Sigmoid colon (tissue), 7 donors: Measurements from ENCODE around the gene ADD1. TPM values are rescaled to one million over a fixed set of nuclear protein-coding genes. Genes with fewer than 3 reads are reported as not detected.
A peak's percentile ranks its signal among the peaks of the same experiment; 100 is the strongest.

Experiments
- DNase-seq: peaks from one replicate; pipeline ENCODE4 v3.0.0-alpha.2; 2019
- H3K27ac ChIP-seq, 4 donors: fragments of 200-600 bp; sonication (generic); one replicate each; pipeline ENCODE4 v1.5.1; 2016 to 2019; ENCODE audit warnings: mild to moderate bottlenecking in 1 of 4
- H3K27me3 ChIP-seq, 3 donors: fragments of 200-600 bp; sonication (generic); one replicate each; pipeline ENCODE4 v1.5.1; 2019; ENCODE audit warnings: mild to moderate bottlenecking in 1 of 3
- H3K36me3 ChIP-seq, 4 donors: fragments of 200-600 bp; sonication (generic); one replicate each; pipeline ENCODE4 v1.5.1; 2016 to 2019
- H3K4me1 ChIP-seq, 4 donors: fragments of 200-600 bp; sonication (generic); one replicate each; pipeline ENCODE4 v1.5.1; 2017 to 2019
- H3K4me3 ChIP-seq, 4 donors: fragments of 200-600 bp; sonication (generic); one replicate each; pipeline ENCODE4 v1.5.1; 2017 to 2019; ENCODE audit warnings: mild to moderate bottlenecking in 2 of 4, moderate library complexity in 1 of 4
- H3K9me3 ChIP-seq, 4 donors: fragments of 200-600 bp in 3 of 4; sonication (generic) in 3 of 4; one replicate each; pipeline versions ENCODE4 v1.5.1 to v1.6.1; 2013 to 2019
- EP300 ChIP-seq, 4 donors: sonication (generic); formaldehyde crosslinking; IDR thresholded peaks; one replicate each; pipeline ENCODE4 v1.6.1; 2017; ENCODE audit warnings: antibody characterized with exemption in 4 of 4
- POLR2A ChIP-seq, 2 donors: fragments of 450-650 bp; IDR thresholded peaks; one replicate each; pipeline ENCODE4 v1.6.1; 2016; ENCODE audit warnings: antibody characterized with exemption in 2 of 2, mild to moderate bottlenecking in 2 of 2, moderate library complexity in 2 of 2
- POLR2AphosphoS5 ChIP-seq, 4 donors: sonication (generic); formaldehyde crosslinking; IDR thresholded peaks; one replicate each; pipeline ENCODE4 v1.6.1; 2017; ENCODE audit warnings: antibody characterized with exemption in 4 of 4
- WGBS, 2 donors: extraction: QIAGEN DNeasy Blood & Tissue Kit; methylation state at CpG; one replicate each; pipeline ENCODE4 v1.1.7; 2013; 5-methylcytosine and 5-hydroxymethylcytosine counted together
- intact Hi-C: fragments of 100-400 bp; cut with DNase I; formaldehyde crosslinking; loops from one replicate; pipeline ENCODE4 v1.15.1; 2023
- polyA plus RNA-seq, 3 donors: library from polyadenylated mRNA; stranded (reverse); fragments of 200-250 nt; gene quantifications; one replicate each; pipeline ENCODE4 v1.2.3, GENCODE V29; 2013
- total RNA-seq, 4 donors: library from RNA; depleted of rRNA; stranded (reverse); fragments of >200 nt; gene quantifications; one replicate each; pipeline ENCODE4 v1.1.0, GENCODE V29; 2016
- TF ChIP-seq, protein P1 (sequence below), 4 experiments: fragments of 450-650 bp in 3 of 4; fragments of 200-600 bp in 1 of 4; IDR thresholded peaks; one replicate each; pipeline ENCODE4 v1.5.1; 2016 to 2019; ENCODE audit warnings: antibody characterized with exemption in 4 of 4, mild to moderate bottlenecking in 3 of 4, moderate library complexity in 2 of 4
- donor health status: healthy with polysubstance abuse.
- donor health status: Bipolar disorder and iron deficiency.
- donor health status: healthy.

ADD1 gene
- total and polyA plus RNA-seq, 7 donors = 113 to 378 (median 166) TPM

DNA sequence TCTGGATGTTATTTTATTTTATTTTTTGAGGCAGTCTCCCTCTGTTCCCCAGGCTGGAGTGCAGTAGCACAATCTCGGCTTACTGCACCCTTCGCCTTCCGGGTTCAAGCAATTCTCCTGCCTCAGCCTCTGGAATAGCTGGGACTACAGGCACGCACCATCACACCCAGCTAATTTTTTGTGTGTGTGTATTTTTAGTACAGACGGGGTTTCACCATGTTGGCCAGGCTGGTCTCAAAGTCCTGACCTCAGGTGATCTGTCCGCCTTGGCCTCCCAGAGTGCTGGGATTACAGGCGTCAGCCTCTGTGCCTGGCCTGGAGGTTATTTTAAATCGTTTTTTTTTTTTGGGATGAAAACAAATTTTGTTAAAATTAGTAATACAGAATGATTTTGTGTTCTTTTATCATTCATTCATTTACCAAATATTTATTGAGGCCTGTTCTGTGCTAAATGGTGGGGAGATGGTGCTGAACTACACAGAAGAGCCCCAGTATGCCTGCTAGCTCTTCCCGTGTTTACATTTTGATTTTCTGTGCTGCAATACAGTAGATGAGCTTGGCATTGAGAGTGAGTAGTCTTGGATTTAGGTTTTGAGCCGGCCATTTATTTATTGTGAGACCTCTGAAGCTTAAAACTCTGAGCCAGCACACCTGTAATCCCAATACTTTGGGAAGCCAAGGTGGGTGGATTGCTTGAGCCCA is 22.7 kb downstream of the ADD1 start:
- Histone ChIP-seq H3K27ac (peak overlapping the region in 1 of 4 donors; percentile 22), H3K9me3 (no peaks in the 10 kb centered on the region), H3K4me3 (no peak overlapping the region), H3K4me1 (peaks cover 0 to 97% (median 88%) of the 10 kb centered on the region in 4 donors), H3K27me3 (no peaks in the 10 kb centered on the region), H3K36me3 (no peaks in the 10 kb centered on the region)
- whole genome bisulfite sequencing, 2 donors = 85 to 87% methylated on average over 10 of the region's 10 CpGs
- intact Hi-C loops = no loop called here
- TF ChIP-seq, protein P1, sequence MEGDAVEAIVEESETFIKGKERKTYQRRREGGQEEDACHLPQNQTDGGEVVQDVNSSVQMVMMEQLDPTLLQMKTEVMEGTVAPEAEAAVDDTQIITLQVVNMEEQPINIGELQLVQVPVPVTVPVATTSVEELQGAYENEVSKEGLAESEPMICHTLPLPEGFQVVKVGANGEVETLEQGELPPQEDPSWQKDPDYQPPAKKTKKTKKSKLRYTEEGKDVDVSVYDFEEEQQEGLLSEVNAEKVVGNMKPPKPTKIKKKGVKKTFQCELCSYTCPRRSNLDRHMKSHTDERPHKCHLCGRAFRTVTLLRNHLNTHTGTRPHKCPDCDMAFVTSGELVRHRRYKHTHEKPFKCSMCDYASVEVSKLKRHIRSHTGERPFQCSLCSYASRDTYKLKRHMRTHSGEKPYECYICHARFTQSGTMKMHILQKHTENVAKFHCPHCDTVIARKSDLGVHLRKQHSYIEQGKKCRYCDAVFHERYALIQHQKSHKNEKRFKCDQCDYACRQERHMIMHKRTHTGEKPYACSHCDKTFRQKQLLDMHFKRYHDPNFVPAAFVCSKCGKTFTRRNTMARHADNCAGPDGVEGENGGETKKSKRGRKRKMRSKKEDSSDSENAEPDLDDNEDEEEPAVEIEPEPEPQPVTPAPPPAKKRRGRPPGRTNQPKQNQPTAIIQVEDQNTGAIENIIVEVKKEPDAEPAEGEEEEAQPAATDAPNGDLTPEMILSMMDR (IDR thresholded peaks at IDR 0.05) = no peak
- TF ChIP-seq POLR2A (IDR thresholded peaks at IDR 0.05) = no peak
- TF ChIP-seq POLR2AphosphoS5 (IDR thresholded peaks at IDR 0.05) = no peak
- no peak for TF ChIP-seq EP300 (IDR thresholded peaks at IDR 0.05)
- no peak for DNase-seq

DNA sequence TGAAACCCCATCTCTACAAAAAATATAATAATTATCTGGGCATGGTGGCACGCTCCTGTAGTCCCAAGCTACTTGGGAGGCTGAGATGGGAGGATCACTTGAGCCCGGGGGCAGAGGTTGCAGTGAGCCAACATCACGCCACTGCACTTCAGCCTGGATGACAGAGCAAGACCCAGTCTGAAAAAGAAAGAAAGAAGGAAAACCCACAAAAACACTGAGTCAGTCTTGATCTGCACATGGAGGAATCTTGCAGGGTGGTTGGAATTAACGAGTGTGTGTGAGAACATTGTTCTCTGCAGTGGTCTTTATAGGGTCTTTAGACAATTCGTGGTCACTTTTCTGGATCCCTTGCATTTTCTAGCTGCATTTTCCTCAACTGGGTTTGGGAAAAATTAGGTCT is 23.2 kb downstream of the ADD1 start:
- intact Hi-C loops = no loop called here
- WGBS, 2 donors = 89 to 90% methylated on average over 5 of the region's 5 CpGs
- TF ChIP-seq EP300 (IDR thresholded peaks at IDR 0.05) (no peak), POLR2A (IDR thresholded peaks at IDR 0.05) (no peak), POLR2AphosphoS5 (IDR thresholded peaks at IDR 0.05) (no peak)
- TF ChIP-seq, protein P1 (IDR thresholded peaks at IDR 0.05) = no peak
- H3K27me3 ChIP-seq = no peaks in the 10 kb centered on the region
- no peak overlapping the region for H3K4me3 ChIP-seq
- H3K36me3 ChIP-seq = no peaks in the 10 kb centered on the region
- DNase-seq = no peak
- no peaks in the 10 kb centered on the region for H3K9me3 ChIP-seq
- peak overlapping the region in 2 of 4 donors; percentile 69 to 73 for H3K27ac ChIP-seq
- peaks cover 0 to 91% (median 85%) of the 10 kb centered on the region in 4 donors for H3K4me1 ChIP-seq

DNA sequence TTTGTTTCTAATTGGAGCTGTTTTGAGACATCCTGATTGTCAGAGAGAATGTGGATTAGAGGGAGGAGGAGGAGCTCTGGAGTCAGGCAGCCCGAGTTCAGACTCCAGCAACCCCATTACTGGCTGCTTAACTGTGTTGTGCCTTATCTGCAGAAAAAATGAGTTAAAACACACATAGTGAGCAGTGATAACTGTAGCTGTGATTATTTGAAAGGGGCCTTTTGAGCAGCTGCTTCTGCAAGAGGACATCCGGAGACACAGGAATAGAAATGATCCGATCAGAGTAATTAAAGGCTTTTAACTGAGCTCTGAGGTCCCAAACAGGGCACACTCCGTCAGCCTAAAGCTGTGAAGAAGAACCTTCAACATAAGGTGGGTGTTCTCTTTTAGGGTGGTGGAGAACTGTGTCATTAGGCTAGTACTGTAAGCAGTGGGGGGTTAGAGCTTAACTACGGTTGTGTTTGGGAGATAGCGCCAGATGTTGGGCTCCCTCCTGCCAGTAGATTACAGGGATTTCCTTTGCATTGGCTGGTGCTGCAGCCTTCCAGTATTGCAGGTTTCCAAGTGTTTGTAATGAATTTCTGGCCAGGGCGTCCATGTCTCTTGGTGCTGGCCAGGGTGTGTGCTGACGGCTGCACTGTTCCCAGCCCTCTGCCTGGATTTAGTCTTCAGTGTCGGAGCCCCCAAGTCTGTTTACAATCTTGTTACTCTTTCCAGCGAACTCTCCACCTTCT is 24.3 kb downstream of the ADD1 start:
- Histone ChIP-seq H3K9me3 (no peaks in the 10 kb centered on the region), H3K36me3 (no peaks in the 10 kb centered on the region), H3K27ac (peak overlapping the region; percentile 55 to 73 (median 63)), H3K4me1 (peaks cover 0 to 89% (median 76%) of the 10 kb centered on the region in 4 donors), H3K4me3 (peak overlapping the region in 3 of 4 donors; percentile 12 to 35 (median 29)), H3K27me3 (no peaks in the 10 kb centered on the region)
- peak; percentile 77 for DNase-seq
- WGBS, 2 donors = 61 to 77% methylated on average over 10 of the region's 10 CpGs
- intact Hi-C loops = no loop called here
- peak in 3 of 4 donors; percentile 23 to 50 (median 38) for TF ChIP-seq POLR2AphosphoS5 (IDR thresholded peaks at IDR 0.05)
- TF ChIP-seq POLR2A (IDR thresholded peaks at IDR 0.05) = no peak
- TF ChIP-seq EP300 (IDR thresholded peaks at IDR 0.05) = no peak
- TF ChIP-seq, protein P1 (IDR thresholded peaks at IDR 0.05) = no peak

DNA sequence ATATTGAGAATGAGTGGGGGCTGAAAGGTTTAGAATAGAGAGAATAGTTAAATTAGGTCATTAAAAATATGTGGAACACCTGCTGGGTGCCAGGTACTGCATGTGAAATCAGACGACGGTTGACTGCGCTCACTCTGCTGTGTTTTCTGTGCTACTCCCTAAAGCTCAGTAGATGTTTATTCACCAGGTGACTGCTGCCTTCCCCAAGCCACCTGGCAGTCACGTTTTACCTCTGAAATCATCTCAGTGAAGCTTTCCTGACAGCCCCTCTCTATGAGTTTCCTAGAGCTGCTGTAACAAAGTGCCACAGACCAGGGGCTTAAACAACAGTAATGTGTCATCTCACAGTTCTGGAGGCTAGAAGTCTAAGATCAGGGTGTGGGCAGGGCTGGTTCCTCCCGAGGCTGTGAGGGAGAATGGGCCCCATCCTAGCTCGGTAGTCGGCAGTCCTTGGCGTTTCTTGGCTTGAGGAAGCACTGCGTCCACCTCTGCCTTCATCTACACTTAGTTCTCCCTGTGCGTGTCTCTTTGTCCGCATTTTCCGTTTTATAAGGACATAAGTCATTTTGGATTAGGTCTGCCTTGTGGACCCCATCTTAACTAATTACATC is 25.3 kb downstream of the ADD1 start:
- H3K4me3 ChIP-seq = peak overlapping the region in 1 of 4 donors; percentile 35

More for the DNA sequence above, 25.3 kb downstream of the ADD1 start:
- intact Hi-C loops = no loop called here
- Histone ChIP-seq H3K9me3 (no peaks in the 10 kb centered on the region), H3K4me1 (peaks cover 0 to 89% (median 77%) of the 10 kb centered on the region in 4 donors), H3K27ac (peak overlapping the region; percentile 55 to 73 (median 63)), H3K36me3 (no peaks in the 10 kb centered on the region), H3K27me3 (no peaks in the 10 kb centered on the region)
- TF ChIP-seq POLR2AphosphoS5 (IDR thresholded peaks at IDR 0.05) (no peak), EP300 (IDR thresholded peaks at IDR 0.05) (no peak), POLR2A (IDR thresholded peaks at IDR 0.05) (no peak)
- TF ChIP-seq, protein P1 (IDR thresholded peaks at IDR 0.05) = no peak
- no peak for DNase-seq
- 77 to 80% methylated on average over 12 of the region's 12 CpGs for WGBS, 2 donors
